HG02763 (cell line): ENCODE results near the gene ISG20L2.

Source experiments
- ATAC-seq: cut with Tn5 transposase; IDR thresholded peaks from one replicate; pipeline ENCODE4 v1.9.1; 2021; ENCODE audit warnings: mild to moderate bottlenecking, moderate library complexity; ENCODE audit not compliant: unreplicated experiment

ISG20L2 gene

DNA sequence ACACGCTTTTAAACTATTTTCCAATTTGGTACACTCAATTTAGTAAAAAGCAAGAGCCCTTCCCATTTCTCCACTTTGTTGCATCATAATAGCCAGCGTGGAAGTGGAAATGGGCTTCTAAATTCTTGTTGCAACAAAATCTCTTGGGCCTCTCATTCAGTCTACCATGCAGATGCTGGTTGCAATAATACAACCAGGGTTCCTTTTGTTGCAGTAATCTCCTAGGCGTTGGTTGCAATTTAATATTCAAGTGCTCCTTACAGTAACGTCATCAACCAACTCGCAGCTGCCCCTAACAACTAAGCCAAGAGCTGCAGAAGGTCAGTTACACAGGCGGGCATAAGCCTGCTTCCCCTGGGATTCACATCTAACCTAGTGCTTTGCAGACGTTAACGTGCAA lies 25.7 kb upstream of the ISG20L2 start:
- ATAC-seq: no peak

DNA sequence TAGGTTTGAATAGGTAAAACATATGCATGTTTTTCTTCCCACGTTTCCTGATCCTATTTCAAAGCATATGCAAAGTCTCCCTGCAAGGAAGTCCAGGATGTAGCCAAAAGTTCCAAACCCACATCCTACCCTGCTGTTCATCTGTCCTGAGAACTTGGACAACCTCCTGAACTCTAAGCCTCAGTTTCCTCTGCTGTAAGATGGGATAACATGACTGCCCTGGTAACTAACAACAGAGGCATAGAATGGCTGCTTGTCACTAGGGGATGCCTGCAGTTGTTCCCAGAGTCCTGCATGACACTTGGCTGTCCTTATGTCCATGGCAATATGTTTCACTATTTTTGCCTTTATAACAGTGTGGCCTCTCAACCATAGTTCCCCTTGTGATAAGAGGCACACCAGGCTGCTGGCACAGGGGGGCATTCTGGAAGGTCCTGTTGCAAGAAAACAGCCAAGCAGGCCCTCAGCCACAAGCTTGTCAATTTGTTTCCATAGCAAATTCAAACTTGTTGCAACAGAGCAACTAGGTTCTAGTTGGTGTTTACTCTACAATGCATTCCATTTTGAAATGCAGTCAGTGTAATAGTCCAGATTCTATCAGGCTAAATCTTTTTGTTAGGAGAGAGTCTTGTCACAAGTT lies 24.4 kb upstream of the ISG20L2 start:
- ATAC-seq: no peak

- ATAC-seq: peak; percentile 71
These were observed 23.4 kb upstream of the ISG20L2 start for GRCh38 chr1:156751757-156752481.

GRCh38 chr1:156751451-156751756 lies 22.8 kb upstream of the ISG20L2 start, which contains the start of gene HDGF:
Gene HDGF, minus strand, starts transcription at chr1:156751675. Its CDS starts 246 bp downstream, at chr1:156751429.
- peak; percentile 15 for ATAC-seq

DNA sequence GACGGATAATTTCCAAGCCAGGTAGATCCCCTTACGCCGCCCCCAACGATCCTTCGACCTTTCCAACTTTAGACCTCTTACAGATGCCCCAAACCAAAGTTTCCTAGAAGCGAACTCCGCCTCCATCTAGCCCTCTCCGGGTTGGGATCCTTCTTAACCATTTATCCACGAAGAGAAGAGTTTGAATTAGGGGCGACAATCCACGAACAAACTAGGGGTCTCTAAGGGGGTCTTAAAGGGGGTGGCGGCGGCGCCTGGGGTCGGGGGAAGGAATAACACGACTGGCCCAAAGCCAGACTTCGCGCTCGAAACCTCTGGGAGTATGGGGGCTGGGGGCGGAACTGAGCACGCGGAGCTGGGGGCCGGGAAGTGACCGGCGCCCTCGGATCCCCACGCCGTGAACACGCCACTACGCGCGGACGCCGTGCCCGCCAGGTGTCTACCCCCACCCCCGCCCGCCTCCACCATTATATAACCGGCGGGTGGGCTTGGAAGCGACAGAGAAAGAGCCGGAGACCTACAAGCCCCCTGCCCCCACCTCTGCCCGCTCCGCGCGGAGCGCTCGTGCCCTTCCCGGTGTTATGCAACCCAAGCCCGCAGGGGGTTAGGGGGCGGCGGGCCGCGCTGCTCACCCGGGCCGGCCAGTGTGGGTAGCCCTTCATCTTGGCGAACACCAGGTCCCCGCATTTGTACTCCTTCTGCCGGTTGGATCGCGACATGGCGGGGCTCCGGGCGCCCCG lies 22.3 kb upstream of the ISG20L2 start:
- ATAC-seq: peak; percentile 3

GRCh38 chr1:156750191-156750672 lies 21.7 kb upstream of the ISG20L2 start:
- ATAC-seq: no peak

DNA sequence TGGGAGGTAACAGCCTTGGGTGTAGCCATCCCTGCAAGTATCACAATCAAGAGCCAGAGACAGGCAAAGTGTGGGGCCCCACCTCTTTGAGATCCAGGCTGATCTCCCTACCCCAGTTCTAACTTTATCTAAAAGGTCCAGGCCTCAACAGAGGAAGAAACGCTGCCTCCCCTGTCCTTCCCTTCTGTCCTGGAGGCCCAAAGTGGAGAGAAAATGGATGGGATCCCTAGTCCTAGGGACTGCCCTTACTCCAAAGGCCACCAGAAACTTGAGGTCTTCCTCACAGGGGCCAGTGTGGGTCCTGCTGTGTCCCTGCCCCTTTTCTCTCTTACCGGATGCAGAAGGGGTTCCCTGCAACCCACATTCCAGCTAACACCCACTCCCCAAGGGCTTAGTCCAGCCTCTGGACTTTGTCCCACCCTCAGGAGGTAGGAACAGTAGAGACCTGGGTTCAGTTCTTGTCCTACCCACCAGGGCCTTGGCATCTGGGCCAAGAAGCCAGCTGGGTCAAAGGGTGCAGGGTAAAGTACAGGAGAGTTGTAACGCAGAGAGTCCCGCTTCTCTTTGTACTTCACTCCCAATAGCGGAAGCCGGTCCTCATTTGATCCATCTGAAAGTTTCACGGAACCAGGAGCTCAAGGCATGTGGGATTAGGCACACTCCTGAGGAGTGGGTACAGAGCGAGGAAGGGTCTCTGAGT lies 21.0 kb upstream of the ISG20L2 start:
- no peak for ATAC-seq

GRCh38 chr1:156748670-156749418 lies 20.3 kb upstream of the ISG20L2 start:
- ATAC-seq: no peak

DNA sequence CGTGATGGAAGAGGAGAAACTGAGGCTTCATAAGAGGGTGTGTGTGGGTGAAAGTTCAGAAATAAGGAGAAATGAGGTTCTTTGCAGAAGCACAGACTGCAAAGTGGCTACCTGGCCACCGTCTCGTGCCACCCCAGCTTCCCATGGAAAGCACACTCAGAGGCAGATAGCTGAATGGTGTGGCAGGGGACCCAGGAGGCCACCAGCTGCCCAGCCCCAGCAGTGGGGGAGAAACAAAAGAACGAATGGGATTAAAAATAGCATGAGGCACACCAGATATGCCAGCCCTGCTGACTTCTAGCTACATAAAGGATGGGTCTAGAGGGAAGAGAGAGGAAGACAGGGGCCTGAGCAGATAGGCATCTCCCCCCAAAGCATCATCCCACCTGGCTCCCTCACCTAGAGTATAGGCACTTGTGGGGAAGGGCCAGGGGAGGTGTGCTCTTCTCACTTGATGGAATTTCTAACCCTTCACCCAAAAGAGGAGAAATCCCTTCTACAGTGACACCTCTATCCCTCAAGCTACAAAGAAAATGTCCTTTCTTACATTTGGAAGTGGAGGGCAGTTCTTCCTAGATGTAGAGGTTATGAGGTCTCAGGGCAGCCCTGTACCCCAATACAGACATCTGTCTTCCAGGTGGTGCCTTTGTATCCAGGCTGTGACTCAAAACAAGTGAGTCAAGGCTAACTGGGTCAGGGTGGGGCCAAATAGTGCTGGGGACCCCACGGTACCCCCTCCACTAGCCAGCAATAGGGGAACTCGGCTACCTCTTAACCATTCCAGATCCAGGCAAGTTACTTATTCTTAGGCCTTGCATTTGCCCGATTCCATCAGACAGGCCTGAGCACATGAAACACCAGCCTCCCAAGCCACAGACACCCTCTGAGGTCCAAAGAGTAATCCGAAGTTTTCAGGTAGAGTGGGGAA lies 19.4 kb upstream of the ISG20L2 start:
- ATAC-seq: no peak

DNA sequence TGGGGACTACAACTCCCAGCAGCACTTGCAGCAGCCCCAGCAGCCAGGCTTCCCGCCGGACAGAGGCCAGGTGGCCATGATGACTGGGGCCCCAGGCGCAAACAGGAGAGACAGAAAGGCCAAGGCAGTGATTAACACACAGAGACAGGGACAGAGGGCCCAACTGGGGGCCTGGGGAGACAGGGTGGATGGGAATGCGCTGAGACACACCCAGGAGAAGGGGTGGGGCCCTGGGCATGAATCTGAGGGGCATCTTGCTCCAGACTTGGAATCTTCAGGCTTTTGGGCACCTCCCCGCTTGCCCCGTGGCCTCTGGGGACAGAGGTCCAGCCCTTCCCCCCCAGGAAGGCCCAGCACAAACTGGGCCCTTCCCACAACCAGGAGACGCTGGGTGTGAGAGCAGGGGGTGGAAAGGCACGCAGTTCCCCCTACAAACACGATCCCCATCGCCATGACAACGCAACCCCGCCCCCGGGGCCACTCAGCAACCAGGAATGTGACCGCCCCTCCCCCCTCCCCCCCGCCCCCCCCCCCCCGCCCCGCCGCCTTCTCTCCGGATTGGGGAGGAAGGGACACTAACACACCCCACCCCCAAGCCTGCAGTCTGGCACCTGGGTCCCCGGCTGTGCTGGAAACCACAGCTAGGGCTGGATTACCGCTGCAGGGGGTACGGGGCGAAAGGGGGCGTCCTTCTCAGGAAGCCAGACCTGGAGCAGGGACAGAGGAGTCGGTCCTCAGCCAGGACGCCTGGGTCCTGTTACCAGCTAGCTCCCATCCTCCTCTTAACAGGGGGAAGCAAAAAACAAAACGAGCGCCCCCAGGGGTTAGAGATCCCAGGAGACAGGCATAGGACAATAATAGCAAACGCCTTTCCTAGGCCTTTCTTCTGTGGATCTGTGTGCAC lies 18.4 kb upstream of the ISG20L2 start:
- ATAC-seq: no peak

DNA sequence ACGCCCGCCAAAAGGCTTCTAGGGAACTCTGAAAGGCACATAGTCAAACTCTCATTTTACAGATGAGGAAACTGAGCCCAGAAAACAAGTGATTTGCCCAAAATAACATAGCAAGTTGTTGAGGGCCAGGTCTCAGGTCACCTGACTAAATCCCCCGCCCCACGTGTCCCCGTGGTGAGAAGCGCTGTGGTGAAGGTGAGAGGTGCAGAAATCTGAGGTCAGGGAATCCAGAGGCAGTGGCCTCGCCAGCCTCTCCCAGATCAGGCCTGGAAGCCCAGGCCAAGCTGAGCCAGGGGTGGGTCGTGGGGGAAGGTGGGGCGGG lies 17.8 kb upstream of the ISG20L2 start:
- no peak for ATAC-seq

DNA sequence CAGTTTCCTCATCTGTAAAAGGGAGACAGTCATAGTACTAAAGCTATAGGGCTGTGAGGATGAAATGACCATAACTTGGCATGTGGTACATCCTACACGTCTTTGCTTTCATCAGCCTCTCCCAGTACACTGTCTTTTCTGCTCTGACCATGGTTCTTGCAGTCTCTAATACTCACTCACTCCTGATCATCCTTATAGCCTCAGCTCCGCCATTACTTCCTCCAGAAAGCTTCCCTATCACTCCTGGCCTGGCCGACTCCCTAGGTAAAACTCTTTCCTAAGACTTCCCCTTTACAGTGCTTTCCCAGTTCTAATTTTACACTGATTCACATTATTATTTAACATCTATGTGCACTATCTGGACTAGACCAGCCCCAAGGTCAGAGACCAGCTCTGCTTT lies 17.3 kb upstream of the ISG20L2 start:
- ATAC-seq: no peak

GRCh38 chr1:156744786-156745419 lies 16.3 kb upstream of the ISG20L2 start:
- no peak for ATAC-seq

GRCh38 chr1:156744344-156744743 lies 15.8 kb upstream of the ISG20L2 start:
- ATAC-seq: no peak

GRCh38 chr1:156743367-156744302 lies 15.1 kb upstream of the ISG20L2 start:
- ATAC-seq: no peak

GRCh38 chr1:156742801-156743200 lies 14.2 kb upstream of the ISG20L2 start:
- ATAC-seq: no peak

DNA sequence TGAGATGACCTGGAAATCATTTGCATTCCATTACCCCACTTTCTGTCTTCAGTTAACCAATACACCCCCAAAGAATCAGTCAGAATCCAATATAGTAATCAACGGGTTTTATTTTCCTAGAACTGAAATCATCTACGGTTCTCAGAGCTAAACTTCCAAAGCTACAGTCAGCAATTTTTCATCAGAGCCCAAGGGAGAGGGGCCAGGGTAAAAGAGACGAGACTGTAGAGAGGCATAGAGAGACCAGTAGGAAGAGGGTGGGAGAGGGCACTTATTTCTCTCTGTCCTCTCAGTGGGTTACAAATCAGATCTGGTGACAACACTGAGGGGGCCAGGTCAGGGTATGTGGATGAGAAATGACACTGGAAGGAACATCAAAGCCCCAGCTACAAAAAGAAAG lies 13.5 kb upstream of the ISG20L2 start:
- ATAC-seq: no peak
